Aorta (tissue), 5 donors: ENCODE measurements around the gene GRID2IP. TPM values are rescaled to one million over a fixed set of nuclear protein-coding genes. Genes with fewer than 3 reads are reported as not detected.

Source experiments
- ATAC-seq: fragments of 200-7000 bp; cut with Tn5 transposase; one replicate; pipeline ENCODE4 v1.9.1; 2022; ENCODE audit warnings: moderate library complexity; ENCODE audit not compliant: low FRiP score
- DNase-seq, 2 donors: peaks; one replicate each; pipeline ENCODE4 v3.0.0-alpha.2; 2020
- H3K27ac ChIP-seq, 2 donors: one replicate each; pipeline ENCODE4 v1.5.1; 2013; ENCODE audit warnings: low read length in 2 of 2, mild to moderate bottlenecking in 2 of 2, moderate library complexity in 2 of 2, control low read depth in 1 of 2, inconsistent platforms in 1 of 2, low read depth in 1 of 2
- H3K27me3 ChIP-seq, 2 donors: one replicate each; pipeline ENCODE4 v1.6.1; 2013; ENCODE audit warnings: control low read depth in 1 of 2, low read length in 1 of 2, mild to moderate bottlenecking in 1 of 2, moderate library complexity in 1 of 2; ENCODE audit not compliant: insufficient read depth in 2 of 2, control insufficient read depth in 1 of 2
- H3K36me3 ChIP-seq, 2 donors: one replicate each; pipeline ENCODE4 v1.6.1; 2013; ENCODE audit warnings: control low read depth in 1 of 2, low read length in 1 of 2, mild to moderate bottlenecking in 1 of 2; ENCODE audit not compliant: insufficient read depth in 2 of 2, control insufficient read depth in 1 of 2
- H3K4me1 ChIP-seq, 2 donors: one replicate each; pipeline ENCODE4 v1.6.1; 2013; ENCODE audit warnings: low read length in 2 of 2, control low read depth in 1 of 2, mild to moderate bottlenecking in 1 of 2, moderate library complexity in 1 of 2; ENCODE audit not compliant: insufficient read depth in 2 of 2, control insufficient read depth in 1 of 2
- H3K4me3 ChIP-seq, 2 donors: one replicate each; pipeline ENCODE4 v1.5.1; 2013; ENCODE audit warnings: low read length in 2 of 2, control low read depth in 1 of 2, mild to moderate bottlenecking in 1 of 2
- H3K9me3 ChIP-seq: one replicate; pipeline ENCODE4 v1.6.1; 2013; ENCODE audit warnings: mild to moderate bottlenecking, low read length; ENCODE audit not compliant: control insufficient read depth
- WGBS, 2 donors: extraction: QIAGEN DNeasy Blood & Tissue Kit; methylation state at CpG; one replicate each; pipeline ENCODE4 v1.1.7; 2013; 5-methylcytosine and 5-hydroxymethylcytosine counted together
- intact Hi-C, 2 donors: fragments of 100-400 bp; cut with DNase I; formaldehyde crosslinking; loops; one replicate each; pipeline versions ENCODE4 v1.14.2 to v1.15.0; 2022
- polyA plus RNA-seq, 2 donors: library from polyadenylated mRNA; stranded (reverse); fragments of 200-250 nt; gene quantifications; one replicate each; pipeline ENCODE4 v1.2.3, GENCODE V29; 2013
- total RNA-seq, 2 donors: library from RNA; stranded (reverse); fragmentation: NEBNext Ultra II Directional; extraction: Animal tissue kit (Norgen Biotek cat#: 25700); gene quantifications; one replicate each; pipeline ENCODE4 v1.2.1, GENCODE V29; 2021
- donor health status: healthy with polysubstance abuse.
- donor health status: Bipolar disorder and iron deficiency.
- donor health status: DM: no; HTN: no; CAD: no.
- donor health status: DM: no; HTN: no; CAD: no.
- donor health status: DM: yes; HTN: yes; CAD: no.

GRID2IP gene
- total and polyA plus RNA-seq, 4 donors: 0.16 to 0.39 (median 0.25) TPM; not detected in 1

DNA sequence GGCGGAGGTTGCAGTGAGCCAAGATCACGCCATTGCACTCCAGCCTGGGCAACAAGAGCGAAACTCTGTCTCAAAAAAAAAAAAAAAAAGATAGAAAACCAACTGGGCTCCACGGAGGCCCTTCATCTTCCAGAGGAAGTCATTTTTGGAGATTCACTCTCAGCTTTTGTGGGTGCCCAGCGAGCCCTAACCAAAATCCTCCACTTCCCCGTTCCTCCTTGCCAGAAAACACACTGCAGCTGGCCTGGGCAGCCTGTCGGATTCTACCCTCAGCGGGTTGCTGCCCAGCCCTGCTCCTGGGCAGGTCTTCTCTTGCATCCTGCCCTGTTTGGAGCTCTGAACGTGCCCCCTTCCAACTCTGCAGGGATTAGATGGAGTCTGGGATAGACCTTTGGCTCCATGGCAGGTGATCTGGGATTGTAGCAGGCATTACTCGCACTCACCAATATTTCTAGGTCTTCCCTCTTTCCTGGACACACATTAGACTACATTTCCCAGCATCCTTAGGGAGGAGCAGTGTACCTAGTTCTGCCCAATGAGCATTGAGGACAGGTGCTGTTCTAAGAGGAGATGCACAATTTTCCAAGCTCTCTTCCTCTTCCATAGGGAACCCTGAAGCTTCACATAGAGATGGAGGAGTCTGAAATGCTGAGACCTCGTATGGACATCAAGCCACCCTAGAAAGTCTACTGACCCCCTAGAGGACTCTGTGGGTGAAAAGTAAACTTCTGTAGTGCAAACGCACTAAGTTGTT lies 4.6 kb downstream of the GRID2IP start:
- no peaks in the 10 kb centered on the region for H3K4me1 ChIP-seq
- no peaks in the 10 kb centered on the region for H3K27me3 ChIP-seq
- H3K9me3 ChIP-seq: no peaks in the 10 kb centered on the region
- H3K36me3 ChIP-seq: no peaks in the 10 kb centered on the region
- WGBS, 2 donors: 81 to 86% methylated on average over 10 to 12 of the region's 12 CpGs
- ATAC-seq (no peak), DNase-seq (no peak)
- H3K4me3 ChIP-seq: no peak overlapping the region
- intact Hi-C loops: no loop called here
- no peak overlapping the region for H3K27ac ChIP-seq

DNA sequence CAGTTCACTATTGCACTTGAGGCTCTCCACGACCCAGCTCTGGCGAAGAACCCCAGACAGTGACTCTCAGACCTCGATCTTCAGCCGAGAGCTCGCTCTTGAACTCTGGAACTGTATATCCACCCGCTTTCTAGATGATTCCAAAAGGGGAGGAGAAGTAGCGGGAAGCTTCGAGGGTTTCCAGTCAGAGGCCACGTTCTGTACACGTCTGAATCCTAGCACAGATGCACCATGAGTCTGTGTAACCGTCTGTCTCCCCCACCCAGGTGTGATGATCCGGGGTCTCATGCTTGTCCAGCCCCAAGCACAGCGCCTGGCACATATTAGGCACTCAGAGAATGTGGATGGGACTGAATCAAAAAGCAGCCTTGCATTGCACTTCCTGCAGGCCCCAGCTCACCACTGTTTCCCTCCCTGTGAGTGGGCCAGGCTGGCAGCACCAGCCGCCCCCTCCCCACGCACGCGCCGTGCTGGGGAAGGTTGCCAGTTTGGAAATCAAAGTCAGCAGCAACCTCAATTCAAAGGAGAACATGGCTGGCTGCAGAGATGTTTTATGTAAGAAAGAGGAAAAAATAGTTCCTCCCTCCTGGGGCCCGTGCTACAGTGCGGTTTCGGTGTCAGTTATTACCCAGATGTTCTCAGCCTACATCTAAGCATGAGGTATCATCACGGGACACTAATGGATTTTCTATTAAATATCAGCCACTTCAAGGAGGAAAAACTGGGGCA lies 5.7 kb downstream of the GRID2IP start:
- Histone ChIP-seq H3K4me1 (no peaks in the 10 kb centered on the region), H3K36me3 (no peaks in the 10 kb centered on the region), H3K9me3 (no peaks in the 10 kb centered on the region), H3K27ac (no peak overlapping the region), H3K27me3 (no peaks in the 10 kb centered on the region), H3K4me3 (no peak overlapping the region)
- intact Hi-C loops: no loop called here
- 79 to 84% methylated on average over 22 of the region's 22 CpGs for WGBS, 2 donors
- DNase-seq (no peak), ATAC-seq (no peak)

GRCh38 chr7:6542368-6542767 lies 8.9 kb downstream of the GRID2IP start:
- 93 to 100% methylated on average over 1 of the region's 1 CpG for WGBS, 2 donors
- Histone ChIP-seq H3K27ac (no peak overlapping the region), H3K4me3 (no peak overlapping the region), H3K36me3 (no peaks in the 10 kb centered on the region), H3K4me1 (no peaks in the 10 kb centered on the region), H3K9me3 (no peaks in the 10 kb centered on the region), H3K27me3 (no peaks in the 10 kb centered on the region)
- intact Hi-C loops: no loop called here
- ATAC-seq: no peak
- DNase-seq: no peak

DNA sequence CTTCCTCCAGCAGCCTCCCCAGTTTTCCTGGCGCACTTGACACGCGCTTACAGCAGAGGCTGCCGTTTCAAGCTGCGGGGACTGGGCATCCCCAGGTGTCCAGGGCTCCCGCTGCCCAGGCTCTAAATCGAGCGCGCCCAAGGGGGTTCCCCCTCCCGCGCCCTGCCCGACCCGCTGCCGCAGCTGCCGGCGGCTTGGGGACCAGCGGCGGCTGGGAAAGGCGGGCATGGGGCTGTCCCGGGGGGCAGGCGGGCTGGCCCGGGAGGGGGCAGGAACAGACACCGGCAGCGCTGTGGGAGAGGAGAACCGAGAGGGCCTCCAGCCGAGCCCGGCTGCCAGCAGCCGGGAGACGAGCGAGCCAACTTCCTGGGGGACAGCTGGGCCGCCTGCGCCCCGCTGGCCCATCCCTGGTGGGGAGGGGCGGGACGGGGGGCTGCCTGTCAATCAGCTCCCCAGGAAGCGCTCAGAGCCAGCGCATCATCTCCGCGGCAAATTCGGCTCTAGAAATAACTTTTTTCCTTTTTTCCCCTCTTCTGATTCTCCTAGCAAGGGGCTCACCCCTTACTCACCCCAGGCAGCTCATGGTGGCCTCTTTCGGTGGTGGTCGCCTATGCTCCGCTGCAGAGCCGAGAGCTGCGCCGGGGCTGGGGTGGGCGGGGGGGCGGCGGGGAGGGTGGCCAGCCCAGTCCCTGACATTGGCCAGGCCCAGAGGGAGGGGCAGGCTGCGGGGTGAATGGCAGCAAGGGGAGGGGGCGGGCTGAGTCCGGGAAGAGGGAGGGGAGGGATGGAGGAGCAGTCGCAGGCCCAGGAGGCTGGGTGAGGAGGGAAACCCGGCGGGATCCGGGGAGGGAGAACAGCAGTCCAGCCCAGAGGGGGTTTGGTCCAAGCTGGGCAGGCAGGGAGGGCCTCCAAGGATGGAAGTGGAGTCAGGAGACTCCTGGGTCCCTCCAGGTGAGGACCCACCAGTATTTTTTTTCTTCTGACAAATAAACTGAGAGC lies 14.7 kb downstream of the GRID2IP start:
- 1 to 2% methylated on average over 50 to 56 of the region's 56 CpGs for WGBS, 2 donors
- Histone ChIP-seq H3K36me3 (no peaks in the 10 kb centered on the region), H3K27me3 (no peaks in the 10 kb centered on the region), H3K27ac (no peak overlapping the region), H3K4me1 (no peaks in the 10 kb centered on the region), H3K9me3 (no peaks in the 10 kb centered on the region), H3K4me3 (peak overlapping the region in 1 of 2 donors; percentile 14)
- no peak for DNase-seq
- intact Hi-C loops: no loop called here
- ATAC-seq: no peak

- H3K9me3 ChIP-seq: no peaks in the 10 kb centered on the region
- ATAC-seq (no peak), DNase-seq (no peak)
- H3K4me1 ChIP-seq: no peaks in the 10 kb centered on the region
- H3K36me3 ChIP-seq: no peaks in the 10 kb centered on the region
- no peak overlapping the region for H3K27ac ChIP-seq
- H3K4me3 ChIP-seq: no peak overlapping the region
- intact Hi-C loops: no loop called here
- WGBS, 2 donors: 63 to 68% methylated on average over 12 of the region's 12 CpGs
- no peaks in the 10 kb centered on the region for H3K27me3 ChIP-seq
Measured at GRCh38 chr7:6533893-6534495, 17.3 kb downstream of the GRID2IP start.

GRCh38 chr7:6532516-6532915 lies 18.7 kb downstream of the GRID2IP start:
- Histone ChIP-seq H3K27ac (no peak overlapping the region), H3K4me3 (no peak overlapping the region), H3K9me3 (no peaks in the 10 kb centered on the region), H3K36me3 (no peaks in the 10 kb centered on the region), H3K4me1 (no peaks in the 10 kb centered on the region), H3K27me3 (no peaks in the 10 kb centered on the region)
- 37 to 43% methylated on average over 7 of the region's 7 CpGs for WGBS, 2 donors
- intact Hi-C loops: no loop called here
- no peak for ATAC-seq
- DNase-seq: no peak

DNA sequence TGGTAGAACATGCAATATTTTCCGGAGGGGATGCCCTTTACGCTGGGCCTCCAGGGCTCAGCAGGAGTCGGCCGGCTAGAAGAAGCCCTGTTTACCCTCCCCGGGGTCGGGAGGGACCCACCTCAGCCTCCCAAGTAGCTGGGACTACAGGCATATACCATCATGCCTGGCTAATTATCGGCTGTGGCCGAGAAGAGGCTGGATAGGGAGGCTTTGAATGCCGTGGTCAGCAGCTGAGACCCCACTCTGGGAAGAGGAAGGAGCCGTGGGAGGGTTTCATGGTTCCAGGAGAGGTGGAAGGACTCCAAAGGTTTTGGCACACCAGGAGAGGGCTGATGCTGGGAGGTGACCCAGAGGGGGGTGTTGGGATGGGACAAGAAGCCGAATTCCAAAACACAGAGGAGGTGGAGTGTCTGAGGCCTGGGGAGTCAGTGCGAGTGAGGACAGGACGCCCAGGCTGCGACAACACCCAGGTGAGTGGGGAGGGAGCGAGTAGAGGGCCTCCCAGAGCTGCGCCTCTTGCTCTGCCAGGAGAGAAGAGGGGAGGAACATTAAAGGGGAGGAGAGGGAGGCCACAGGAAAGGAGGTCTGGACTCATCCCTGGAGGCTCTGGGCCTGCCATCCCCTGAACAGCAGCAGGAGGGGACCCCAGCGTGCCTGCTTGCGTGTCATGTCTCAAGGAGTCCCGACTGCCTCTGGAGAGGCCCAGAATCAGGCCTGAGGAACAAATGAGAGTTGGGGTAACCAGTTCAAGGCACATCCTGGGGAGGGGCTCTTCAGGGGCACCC lies 19.6 kb downstream of the GRID2IP start:
- ATAC-seq (no peak), DNase-seq (no peak)
- intact Hi-C loops: no loop called here
- Histone ChIP-seq H3K4me1 (no peaks in the 10 kb centered on the region), H3K9me3 (no peaks in the 10 kb centered on the region), H3K27me3 (no peaks in the 10 kb centered on the region), H3K4me3 (no peak overlapping the region), H3K36me3 (no peaks in the 10 kb centered on the region), H3K27ac (no peak overlapping the region)
- 53 to 54% methylated on average over 19 of the region's 19 CpGs for WGBS, 2 donors
